ENCODE results near the gene MS4A8.
"Not testable (repeated sequence)": the region's sequence is repeated elsewhere in the genome, so short reads cannot be mapped to it uniquely, and the experiment has no call there.

Gene MS4A8, protein sequence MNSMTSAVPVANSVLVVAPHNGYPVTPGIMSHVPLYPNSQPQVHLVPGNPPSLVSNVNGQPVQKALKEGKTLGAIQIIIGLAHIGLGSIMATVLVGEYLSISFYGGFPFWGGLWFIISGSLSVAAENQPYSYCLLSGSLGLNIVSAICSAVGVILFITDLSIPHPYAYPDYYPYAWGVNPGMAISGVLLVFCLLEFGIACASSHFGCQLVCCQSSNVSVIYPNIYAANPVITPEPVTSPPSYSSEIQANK

DNA sequence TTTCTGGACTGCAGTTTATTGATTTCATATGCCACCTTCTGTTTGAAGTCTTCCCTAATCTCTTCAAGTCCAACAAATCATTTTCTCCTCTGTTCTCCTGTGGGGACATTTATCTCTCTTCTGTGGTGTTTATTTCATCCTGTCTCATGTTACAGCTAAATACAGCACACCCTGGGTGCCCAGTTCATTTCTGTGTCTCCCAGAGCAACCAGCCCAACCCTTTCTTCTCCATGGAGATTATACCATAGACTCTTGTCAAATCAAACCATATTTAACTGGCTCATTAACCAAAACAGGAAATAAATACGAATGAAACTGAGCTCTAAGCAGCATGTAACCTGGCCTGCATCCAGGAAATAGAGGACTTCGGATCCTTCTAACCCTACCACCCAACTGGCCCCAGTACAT is at the start of gene MS4A8:
TSS of gene MS4A8 (plus strand) at position 329 of the 408 bp plus-strand sequence. CDS start 1,249 bp downstream, outside the sequence.
- no peak within 1 kb of the TSS for H3K27ac ChIP-seq
- no peak for TF ChIP-seq ZFX (IDR thresholded peaks at IDR 0.05; ENCODE audit: borderline replicate concordance)
- TF ChIP-seq, protein P1, sequence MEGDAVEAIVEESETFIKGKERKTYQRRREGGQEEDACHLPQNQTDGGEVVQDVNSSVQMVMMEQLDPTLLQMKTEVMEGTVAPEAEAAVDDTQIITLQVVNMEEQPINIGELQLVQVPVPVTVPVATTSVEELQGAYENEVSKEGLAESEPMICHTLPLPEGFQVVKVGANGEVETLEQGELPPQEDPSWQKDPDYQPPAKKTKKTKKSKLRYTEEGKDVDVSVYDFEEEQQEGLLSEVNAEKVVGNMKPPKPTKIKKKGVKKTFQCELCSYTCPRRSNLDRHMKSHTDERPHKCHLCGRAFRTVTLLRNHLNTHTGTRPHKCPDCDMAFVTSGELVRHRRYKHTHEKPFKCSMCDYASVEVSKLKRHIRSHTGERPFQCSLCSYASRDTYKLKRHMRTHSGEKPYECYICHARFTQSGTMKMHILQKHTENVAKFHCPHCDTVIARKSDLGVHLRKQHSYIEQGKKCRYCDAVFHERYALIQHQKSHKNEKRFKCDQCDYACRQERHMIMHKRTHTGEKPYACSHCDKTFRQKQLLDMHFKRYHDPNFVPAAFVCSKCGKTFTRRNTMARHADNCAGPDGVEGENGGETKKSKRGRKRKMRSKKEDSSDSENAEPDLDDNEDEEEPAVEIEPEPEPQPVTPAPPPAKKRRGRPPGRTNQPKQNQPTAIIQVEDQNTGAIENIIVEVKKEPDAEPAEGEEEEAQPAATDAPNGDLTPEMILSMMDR (IDR thresholded peaks at IDR 0.05), result no peak

DNA sequence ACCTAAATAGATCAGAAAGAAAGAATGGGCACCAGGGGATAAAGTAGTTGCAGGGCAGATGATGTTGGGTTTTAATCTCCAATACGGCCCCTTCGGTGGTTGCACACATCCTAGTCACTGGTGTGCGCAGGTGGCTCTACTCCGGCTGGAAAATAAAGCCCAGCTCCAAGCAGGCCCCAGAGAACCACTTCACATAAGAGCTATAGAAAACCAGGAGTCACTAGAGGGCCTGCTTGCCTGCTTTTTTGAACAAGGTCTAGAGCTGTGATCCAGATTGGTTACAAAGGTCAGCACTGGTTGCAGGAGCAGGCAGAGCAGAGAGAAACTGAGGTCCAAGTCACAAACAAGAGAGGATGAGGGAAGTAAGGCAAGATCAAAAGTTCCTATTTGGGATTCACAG is 41.5 kb upstream of the MS4A8 start:
- peak overlapping the region; percentile 68 for H3K27ac ChIP-seq
- no peak for TF ChIP-seq ZFX (IDR thresholded peaks at IDR 0.05; ENCODE audit: borderline replicate concordance)
- TF ChIP-seq, protein P1 (IDR thresholded peaks at IDR 0.05), result peak; percentile 43

DNA sequence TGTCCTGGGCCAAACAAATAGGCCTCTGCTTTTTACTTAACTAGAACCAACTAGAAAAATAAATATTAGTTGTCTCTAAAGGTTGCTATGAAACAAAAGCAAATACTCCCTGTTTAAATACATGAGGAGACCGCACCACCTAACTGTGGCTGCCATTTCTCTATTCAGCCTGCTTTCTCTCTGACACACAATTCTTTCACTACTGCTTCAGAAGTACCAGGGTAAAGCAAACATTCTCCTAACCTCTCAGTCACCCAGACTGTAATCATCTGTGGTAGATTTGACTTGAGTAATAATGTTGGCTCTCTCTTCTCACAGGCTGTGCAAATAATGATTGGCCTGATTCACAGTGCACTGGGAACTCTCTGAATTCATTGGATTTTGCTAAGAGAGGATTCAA is 41.0 kb upstream of the MS4A8 start:
- H3K27ac ChIP-seq, result peak overlapping the region; percentile 68
- TF ChIP-seq, protein P1 (IDR thresholded peaks at IDR 0.05), result no peak
- no peak for TF ChIP-seq ZFX (IDR thresholded peaks at IDR 0.05; ENCODE audit: borderline replicate concordance)

DNA sequence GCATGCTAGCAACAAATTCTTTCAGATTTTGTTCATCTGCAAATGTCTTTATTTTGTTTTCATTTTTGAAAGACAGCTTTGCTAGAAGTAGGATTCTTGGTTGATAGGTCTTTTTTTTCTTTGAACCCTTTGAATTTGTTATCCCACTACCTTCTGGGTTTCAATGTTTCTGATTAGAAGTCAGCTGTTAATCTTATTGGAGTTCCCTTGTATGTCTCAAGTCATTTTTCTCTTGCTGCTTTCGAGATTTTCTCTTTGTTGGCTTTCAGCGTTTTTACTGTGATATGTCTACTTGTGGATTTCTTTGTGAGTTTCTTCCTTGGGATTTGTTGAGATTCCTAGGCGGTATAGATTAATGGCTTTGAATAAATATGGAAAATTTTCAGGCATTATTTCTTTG is 27.2 kb upstream of the MS4A8 start:
- TF ChIP-seq, protein P1 (IDR thresholded peaks at IDR 0.05), result no peak
- TF ChIP-seq ZFX (IDR thresholded peaks at IDR 0.05; ENCODE audit: borderline replicate concordance), result no peak
- H3K27ac ChIP-seq, result no peak overlapping the region

DNA sequence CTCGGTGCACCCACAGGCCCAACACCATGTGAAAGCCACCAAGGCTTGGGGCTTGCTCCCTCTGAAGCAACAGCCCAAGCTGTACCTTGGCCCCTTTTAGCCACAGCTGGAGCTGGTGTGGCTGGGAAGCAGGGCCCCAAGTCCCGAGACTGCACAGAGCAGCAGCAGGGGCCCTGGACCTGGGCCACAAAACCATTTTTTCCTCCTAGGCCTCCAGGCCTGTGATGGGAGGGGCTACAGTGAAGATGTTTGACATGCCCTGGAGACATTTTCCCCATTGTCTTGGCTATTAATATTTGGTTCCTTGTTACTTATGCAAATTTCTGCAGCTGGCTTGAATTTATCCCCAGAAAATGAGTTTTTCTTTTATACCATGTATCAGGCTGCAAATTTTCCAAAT is 21.2 kb upstream of the MS4A8 start:
- not testable (repeated sequence) for H3K27ac ChIP-seq

DNA sequence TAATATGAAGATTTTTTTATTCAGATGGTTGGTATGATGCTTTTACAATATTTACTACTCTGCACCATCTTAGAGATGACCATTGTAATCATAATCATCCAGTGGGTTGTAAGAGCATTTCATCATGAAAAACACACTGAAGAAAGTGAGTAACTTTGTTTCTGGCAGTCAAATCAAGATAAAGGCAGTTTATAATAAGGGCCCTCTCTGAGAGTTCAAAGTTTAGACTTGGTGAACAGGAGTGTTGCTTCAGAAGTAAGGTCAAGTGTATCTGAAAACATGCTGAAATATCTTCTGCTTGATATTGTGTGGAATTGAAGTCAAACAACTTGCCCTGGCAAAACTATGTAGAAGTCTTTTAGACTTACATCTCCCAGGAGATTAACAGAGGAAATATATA is 19.5 kb upstream of the MS4A8 start:
- H3K27ac ChIP-seq, result no peak overlapping the region
- TF ChIP-seq ZFX (IDR thresholded peaks at IDR 0.05; ENCODE audit: borderline replicate concordance), result no peak
- TF ChIP-seq, protein P1 (IDR thresholded peaks at IDR 0.05), result no peak

DNA sequence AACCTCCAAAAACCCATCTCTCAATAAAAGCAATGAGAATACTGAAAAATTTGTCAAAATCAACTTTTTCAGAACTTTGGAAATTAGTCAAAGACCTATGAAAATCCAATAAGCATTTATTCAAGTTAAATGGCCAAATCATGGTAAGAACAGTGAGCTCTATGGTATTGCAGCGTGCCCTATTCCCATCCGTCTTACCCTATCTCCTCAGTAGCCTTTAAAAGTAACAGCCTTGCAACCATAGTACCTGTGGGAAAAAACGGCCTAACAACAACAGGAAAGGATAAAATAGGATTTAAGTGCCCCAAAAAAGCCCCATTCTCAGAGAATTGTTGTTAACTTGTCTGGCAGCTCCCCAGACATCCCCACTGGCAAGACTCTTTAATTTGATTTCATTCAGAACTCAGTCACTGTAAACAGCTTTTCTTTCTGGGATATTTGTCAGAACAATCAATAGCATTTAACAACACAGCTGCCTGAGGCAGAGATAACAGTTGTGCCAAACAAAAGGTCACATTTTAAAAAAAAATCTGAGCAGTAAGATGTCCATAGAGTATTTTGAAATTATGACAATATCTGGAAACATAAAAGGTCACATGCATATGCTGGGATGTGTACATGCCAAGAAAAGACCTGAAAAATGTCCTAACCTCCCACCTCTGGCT is 18.8 kb upstream of the MS4A8 start:
- no peak overlapping the region for H3K27ac ChIP-seq
- no peak for TF ChIP-seq ZFX (IDR thresholded peaks at IDR 0.05; ENCODE audit: borderline replicate concordance)
- TF ChIP-seq, protein P1 (IDR thresholded peaks at IDR 0.05), result no peak

DNA sequence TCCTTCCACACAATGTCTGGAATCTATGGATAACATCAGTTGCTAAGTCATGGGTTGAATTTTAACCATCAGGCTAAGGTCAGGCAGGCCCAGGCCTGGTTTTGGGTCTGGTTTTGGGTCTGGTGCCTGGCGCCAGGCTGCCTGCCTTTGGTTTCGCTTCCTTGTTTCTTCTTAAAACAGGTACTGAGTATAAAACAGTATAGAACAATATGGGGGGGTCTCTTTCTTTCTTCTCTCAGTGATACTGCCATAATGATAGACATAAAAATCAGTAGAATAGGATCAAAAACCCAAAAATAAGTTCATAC is 14.9 kb upstream of the MS4A8 start:
- not testable (repeated sequence) for H3K27ac ChIP-seq

All from 22Rv1 (cell line).